ENCODE data around the gene CPXM1.

DNA sequence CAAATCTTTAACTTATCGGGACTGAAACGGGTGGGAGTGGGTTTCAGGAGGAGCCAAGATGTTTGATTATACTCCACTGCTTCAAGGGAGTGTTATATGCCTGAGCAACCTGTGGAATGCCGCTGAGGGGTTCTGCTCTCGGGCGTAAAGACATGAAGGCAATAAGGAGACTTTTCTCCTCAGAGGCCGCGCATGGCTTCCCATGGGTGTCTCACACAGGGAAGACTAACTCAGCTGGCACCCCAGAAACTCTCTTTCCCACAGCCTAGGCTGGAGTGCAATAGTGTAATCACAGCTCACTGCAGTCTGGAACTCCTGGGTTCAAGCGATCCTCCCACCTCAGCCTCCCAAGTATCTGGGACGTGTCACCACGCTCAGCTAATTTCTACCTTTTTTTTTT lies 9.3 kb upstream of the CPXM1 start:
- TF ChIP-seq POLR2A (IDR thresholded peaks at IDR 0.05; ENCODE audit: low read depth, low read length) = no peak
- no peak for TF ChIP-seq SREBF2 (IDR thresholded peaks at IDR 0.05; ENCODE audit: low read length)
- no peak for TF ChIP-seq NRF1 (conservative IDR thresholded peaks at IDR 0.05; ENCODE audit: low read depth, low read length)
- TF ChIP-seq EZH2 (IDR thresholded peaks at IDR 0.05; ENCODE audit: borderline replicate concordance, control insufficient read depth, low read depth, low read length) = no peak
- TF ChIP-seq HCFC1 (IDR thresholded peaks at IDR 0.05; ENCODE audit: low read length) = no peak
- no peak for TF ChIP-seq PAX5 (IDR thresholded peaks at IDR 0.05; ENCODE audit: borderline replicate concordance, low read depth, low read length)
- no peak for TF ChIP-seq RAD21 (IDR thresholded peaks at IDR 0.05; ENCODE audit: insufficient read depth, low read depth, low read length)
- TF ChIP-seq, protein P1, sequence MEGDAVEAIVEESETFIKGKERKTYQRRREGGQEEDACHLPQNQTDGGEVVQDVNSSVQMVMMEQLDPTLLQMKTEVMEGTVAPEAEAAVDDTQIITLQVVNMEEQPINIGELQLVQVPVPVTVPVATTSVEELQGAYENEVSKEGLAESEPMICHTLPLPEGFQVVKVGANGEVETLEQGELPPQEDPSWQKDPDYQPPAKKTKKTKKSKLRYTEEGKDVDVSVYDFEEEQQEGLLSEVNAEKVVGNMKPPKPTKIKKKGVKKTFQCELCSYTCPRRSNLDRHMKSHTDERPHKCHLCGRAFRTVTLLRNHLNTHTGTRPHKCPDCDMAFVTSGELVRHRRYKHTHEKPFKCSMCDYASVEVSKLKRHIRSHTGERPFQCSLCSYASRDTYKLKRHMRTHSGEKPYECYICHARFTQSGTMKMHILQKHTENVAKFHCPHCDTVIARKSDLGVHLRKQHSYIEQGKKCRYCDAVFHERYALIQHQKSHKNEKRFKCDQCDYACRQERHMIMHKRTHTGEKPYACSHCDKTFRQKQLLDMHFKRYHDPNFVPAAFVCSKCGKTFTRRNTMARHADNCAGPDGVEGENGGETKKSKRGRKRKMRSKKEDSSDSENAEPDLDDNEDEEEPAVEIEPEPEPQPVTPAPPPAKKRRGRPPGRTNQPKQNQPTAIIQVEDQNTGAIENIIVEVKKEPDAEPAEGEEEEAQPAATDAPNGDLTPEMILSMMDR (IDR thresholded peaks at IDR 0.05 in 2 of 3, conservative IDR thresholded peaks at IDR 0.05 in 1 of 3; ENCODE audit: control insufficient read depth in 2 of 3, extremely low read depth in 1 of 3, insufficient read depth in 1 of 3, low read depth in 3 of 3, low read length in 3 of 3) = no peak
- TF ChIP-seq STAT3 (IDR thresholded peaks at IDR 0.05; ENCODE audit: low read depth, low read length) = no peak
